Fibroblast of villous mesenchyme (primary cell): ENCODE results near the gene TEAD2. TPM values are rescaled to one million over a fixed set of nuclear protein-coding genes. Genes with fewer than 3 reads are reported as not detected.
A peak's percentile ranks its signal among the peaks of the same experiment; 100 is the strongest.

Source experiments
- DNase-seq: peaks from one replicate; pipeline ENCODE4 v3.0.0-alpha.2; 2010; ENCODE audit warnings: low read depth
- H3K4me3 ChIP-seq: 2 replicates; pipeline ENCODE4 v1.5.1; 2011; ENCODE audit warnings: low read depth, mild to moderate bottlenecking, low read length
- CTCF ChIP-seq: IDR thresholded peaks from 2 replicates; pipeline ENCODE4 v1.5.1; 2012; ENCODE audit warnings: low read depth, mild to moderate bottlenecking, low read length; ENCODE audit not compliant: insufficient read depth
- total RNA-seq: library from RNA; depleted of rRNA; stranded (reverse); fragments of >200 nt; gene quantifications from 2 replicates; pipeline ENCODE4 v1.2.3, GENCODE V29; 2012

TEAD2 gene
- total RNA-seq, 1 donor: 37.6 TPM

- peak; percentile 57 for DNase-seq
- H3K4me3 ChIP-seq: peak overlapping the region; percentile 46
- no peak for TF ChIP-seq CTCF
These were observed 21.9 kb downstream of the TEAD2 start for GRCh38 chr19:49340069-49340864.

- TF ChIP-seq CTCF: no peak
- H3K4me3 ChIP-seq: peak overlapping the region; percentile 50
- peak; percentile 92 for DNase-seq
These were observed 22.7 kb downstream of the TEAD2 start for GRCh38 chr19:49339301-49340068.

- peak overlapping the region; percentile 50 for H3K4me3 ChIP-seq
- peak; percentile 19 for DNase-seq
- no peak for TF ChIP-seq CTCF
These were observed 23.4 kb downstream of the TEAD2 start for GRCh38 chr19:49338691-49339300.

- no peak for DNase-seq
- TF ChIP-seq CTCF: no peak
- H3K4me3 ChIP-seq: no peak overlapping the region
These were observed 24.1 kb downstream of the TEAD2 start for GRCh38 chr19:49338023-49338677.

GRCh38 chr19:49337267-49338022 is 24.8 kb downstream of the TEAD2 start:
- no peak overlapping the region for H3K4me3 ChIP-seq
- no peak for DNase-seq
- no peak for TF ChIP-seq CTCF
